DND-41 (cell line): ENCODE data around the gene MAML3.
A peak's percentile ranks its signal among the peaks of the same experiment; 100 is the strongest.

Source experiments
- ATAC-seq: fragments of 200-7000 bp; cut with Tn5 transposase; 3 replicates; pipeline ENCODE4 v1.9.1; 2021; ENCODE audit warnings: low read depth; ENCODE audit not compliant: insufficient read depth
- DNase-seq: peaks from one replicate; pipeline ENCODE4 v3.0.0-alpha.2; 2020
- H2AFZ ChIP-seq: 2 replicates; pipeline ENCODE4 v1.6.0; 2012; ENCODE audit warnings: low read depth, low read length
- H3K27ac ChIP-seq: 2 replicates; pipeline ENCODE4 v1.5.1; 2012; ENCODE audit warnings: low read length, inconsistent platforms
- H3K27me3 ChIP-seq: fragments of 200-600 bp; sonication (generic); 2 replicates; pipeline ENCODE4 v1.6.0; 2012; ENCODE audit warnings: low read length, mild to moderate bottlenecking, inconsistent platforms; ENCODE audit not compliant: insufficient read depth, poor library complexity
- H3K36me3 ChIP-seq: 2 replicates; pipeline ENCODE4 v1.5.1; 2012; ENCODE audit warnings: low read length, inconsistent platforms; ENCODE audit not compliant: insufficient read depth
- H3K4me1 ChIP-seq: 2 replicates; pipeline ENCODE4 v1.5.1; 2012; ENCODE audit warnings: mild to moderate bottlenecking, low read length; ENCODE audit not compliant: insufficient read depth
- H3K4me2 ChIP-seq: 2 replicates; pipeline ENCODE4 v1.6.0; 2012; ENCODE audit warnings: mild to moderate bottlenecking, moderate library complexity, low read length, inconsistent platforms; ENCODE audit not compliant: insufficient read depth
- H3K4me3 ChIP-seq, 2 experiments: fragments of 200-600 bp in 1 of 2; shearing (Covaris generic) in 1 of 2; 2 replicates each; pipeline ENCODE4 v1.5.1; 2012 to 2016; ENCODE audit warnings: inconsistent platforms in 2 of 2, low read length in 2 of 2, mild to moderate bottlenecking in 2 of 2, low read depth in 1 of 2, moderate library complexity in 1 of 2
- H3K79me2 ChIP-seq: 2 replicates; pipeline ENCODE4 v1.6.0; 2012; ENCODE audit warnings: low read length, inconsistent platforms; ENCODE audit not compliant: insufficient read depth
- H3K9ac ChIP-seq: 2 replicates; pipeline ENCODE4 v1.6.0; 2012; ENCODE audit warnings: low read depth, mild to moderate bottlenecking, inconsistent platforms, low read length, moderate library complexity
- H3K9me3 ChIP-seq: 2 replicates; pipeline ENCODE4 v1.5.1; 2012; ENCODE audit warnings: low read length, moderate library complexity, mild to moderate bottlenecking, inconsistent platforms; ENCODE audit not compliant: insufficient read depth, severe bottlenecking
- H4K20me1 ChIP-seq: 2 replicates; pipeline ENCODE4 v1.6.0; 2012; ENCODE audit warnings: low read length; ENCODE audit not compliant: insufficient read depth
- CTCF ChIP-seq: IDR thresholded peaks from 2 replicates; pipeline ENCODE4 v1.5.1; 2012; ENCODE audit warnings: borderline replicate concordance, low read length, moderate library complexity, mild to moderate bottlenecking; ENCODE audit not compliant: poor library complexity, severe bottlenecking; ENCODE audit errors: extremely low read depth
- EZH2 ChIP-seq: IDR thresholded peaks from 3 replicates; pipeline ENCODE4 v1.6.1; 2012; ENCODE audit warnings: borderline replicate concordance, low read depth, mild to moderate bottlenecking, moderate library complexity, low read length, inconsistent platforms; ENCODE audit not compliant: severe bottlenecking

Gene MAML3

GRCh38 chr4:140152751-140153418, 1.1 kb downstream of the MAML3 start:
- Histone ChIP-seq H3K4me1 (peaks cover 55% of the 10 kb centered on the region), H2AFZ (peak overlapping the region; percentile 75)
- DNase-seq: peak; percentile 59

GRCh38 chr4:140152013-140152703, 1.8 kb downstream of the MAML3 start:
- H3K27me3 ChIP-seq: peaks cover 7% of the 10 kb centered on the region
- peaks cover 51% of the 10 kb centered on the region for H3K4me1 ChIP-seq
- peak overlapping the region; percentile 82 for H3K27ac ChIP-seq
- no peak for TF ChIP-seq EZH2
- TF ChIP-seq CTCF: peak; percentile 36
- DNase-seq (peak; percentile 84), ATAC-seq (peak; percentile 50)
- H3K36me3 ChIP-seq: no peaks in the 10 kb centered on the region
- H4K20me1 ChIP-seq: no peaks in the 10 kb centered on the region
- H3K79me2 ChIP-seq: peaks cover 5% of the 10 kb centered on the region
- H3K4me3 ChIP-seq: peak overlapping the region; percentile 53 to 65
- no peaks in the 10 kb centered on the region for H3K9me3 ChIP-seq
- peak overlapping the region; percentile 79 for H3K4me2 ChIP-seq
- peak overlapping the region; percentile 86 for H2AFZ ChIP-seq
- peak overlapping the region; percentile 70 for H3K9ac ChIP-seq

More at GRCh38 chr4:140152751-140153418, 1.1 kb downstream of the MAML3 start:
- Histone ChIP-seq H3K4me3 (peak overlapping the region; percentile 53 to 65), H3K9me3 (no peaks in the 10 kb centered on the region), H3K9ac (peak overlapping the region; percentile 70), H4K20me1 (no peaks in the 10 kb centered on the region), H3K27me3 (peaks cover 7% of the 10 kb centered on the region), H3K36me3 (no peaks in the 10 kb centered on the region), H3K79me2 (peaks cover 5% of the 10 kb centered on the region), H3K4me2 (peak overlapping the region; percentile 79), H3K27ac (peak overlapping the region; percentile 82)
- TF ChIP-seq CTCF: no peak
- TF ChIP-seq EZH2: no peak
- ATAC-seq: no peak

GRCh38 chr4:140151699-140152012, 2.3 kb downstream of the MAML3 start:
- no peaks in the 10 kb centered on the region for H4K20me1 ChIP-seq
- ATAC-seq (peak; percentile 54), DNase-seq (peak; percentile 87)
- TF ChIP-seq CTCF: no peak
- no peak for TF ChIP-seq EZH2
- H3K9ac ChIP-seq: peak overlapping the region; percentile 70
- H3K36me3 ChIP-seq: no peaks in the 10 kb centered on the region
- H3K4me3 ChIP-seq: peak overlapping the region; percentile 53 to 65
- H3K4me1 ChIP-seq: peaks cover 46% of the 10 kb centered on the region
- no peaks in the 10 kb centered on the region for H3K9me3 ChIP-seq
- H3K4me2 ChIP-seq: peak overlapping the region; percentile 79
- peaks cover 5% of the 10 kb centered on the region for H3K79me2 ChIP-seq
- H2AFZ ChIP-seq: peak overlapping the region; percentile 86
- peak overlapping the region; percentile 82 for H3K27ac ChIP-seq
- H3K27me3 ChIP-seq: peaks cover 7% of the 10 kb centered on the region
